ENCODE data around the gene CCT8.

- TF ChIP-seq USF2 (IDR thresholded peaks at IDR 0.05; ENCODE audit: low read length) (no peak), CTCF (IDR thresholded peaks at IDR 0.05; ENCODE audit: control extremely low read depth in 1 of 3, insufficient read depth in 1 of 3, low read depth in 1 of 3, low read length in 3 of 3) (no peak), RFX5 (IDR thresholded peaks at IDR 0.05; ENCODE audit: borderline replicate concordance, low read depth, low read length) (no peak), POLR2AphosphoS5 (IDR thresholded peaks at IDR 0.05; ENCODE audit: low read depth, low read length) (no peak)
Observed at GRCh38 chr21:29098156-29098555, 24.7 kb upstream of the CCT8 start.
